ENCODE measurements around the gene FILIP1. TPM values are rescaled to one million over a fixed set of nuclear protein-coding genes. Genes with fewer than 3 reads are reported as not detected.
A peak's percentile ranks its signal among the peaks of the same experiment; 100 is the strongest.

FILIP1 gene
- total and polyA plus RNA-seq, 2 of the 4 experiments (the other 2 are of a cell fraction) = under 0.01 to 0.03 TPM

- Histone ChIP-seq H3K79me1 (ENCODE audit: low read depth in 1 of 2, low read length in 2 of 2) (no peaks in the 10 kb centered on the region), H3K4me1 (ENCODE audit: control insufficient read depth, insufficient read depth, low read length) (peaks cover 2% of the 10 kb centered on the region; the same call in 1 of the 2 replicates), H2BK15ac (ENCODE audit: low read depth, low read length) (no peak overlapping the region; the same call in 2 of the 3 replicates), H2BK120ac (ENCODE audit: low read depth, low read length) (peak overlapping the region; percentile 44; the same call in 1 of the 2 replicates), H3K14ac (replicated peaks; ENCODE audit: low read depth, low read length) (peak overlapping the region; percentile 48; the same call in 1 of the 2 replicates), H4K5ac (ENCODE audit: low read depth, low read length) (no peak overlapping the region), H2AK9ac (replicated peaks; ENCODE audit: low read depth, low read length, poor library complexity) (no peak overlapping the region), H2BK20ac (ENCODE audit: low read depth, low read length) (peak overlapping the region; percentile 38), H3K36me3 (ENCODE audit: control insufficient read depth, insufficient read depth, low read length) (no peaks in the 10 kb centered on the region), H2AFZ (replicated peaks; ENCODE audit: low read length, poor library complexity) (peak overlapping the region; percentile 38), H3K18ac (ENCODE audit: low read depth, low read length) (peak overlapping the region; percentile 14; the same call in 1 of the 2 replicates), H3K9me3 (ENCODE audit: control insufficient read depth, insufficient read depth, low read length) (no peaks in the 10 kb centered on the region), H3K9ac (ENCODE audit: low read depth, low read length) (no peak overlapping the region), H3K56ac (ENCODE audit: extremely low read depth, insufficient read depth, low read length) (no peak overlapping the region; the same call in 1 of the 2 replicates), H3K4ac (ENCODE audit: low read depth, low read length) (0 out of 2 replicates have a peak overlapping the region, but pooled peaks have one; percentile 15), H3K23ac (ENCODE audit: low read depth, low read length) (no peak overlapping the region), H4K8ac (ENCODE audit: low read depth in 2 of 2, low read length in 2 of 2) (peak overlapping the region in 1 of 2 experiments; percentile 50; a peak in 1 of 4 replicates), H3K4me2 (ENCODE audit: low read depth, low read length) (peak overlapping the region; percentile 39; the same call in 1 of the 2 replicates), H3K27me3 (ENCODE audit: control insufficient read depth, insufficient read depth, low read length) (no peaks in the 10 kb centered on the region), H4K20me1 (ENCODE audit: insufficient read depth, low read length) (no peaks in the 10 kb centered on the region), H3K9me1 (ENCODE audit: insufficient read depth, low read length) (0 out of 2 replicates have a peak, but pooled peaks cover 3% of the 10 kb centered on the region), H3K27ac (ENCODE audit: insufficient read depth, low read length) (no peak overlapping the region), H2BK5ac (ENCODE audit: low read depth, low read length, poor library complexity, severe bottlenecking) (no peak overlapping the region), H4K91ac (ENCODE audit: insufficient read depth, low read depth, low read length) (peak overlapping the region; percentile 8; the same call in 1 of the 2 replicates), H3K4me3 (ENCODE audit: insufficient read depth, low read depth, low read length) (no peak overlapping the region), H2AK5ac (ENCODE audit: low read depth, low read length) (no peak overlapping the region; the same call in 1 of the 2 replicates)
- in situ Hi-C loops (cut with MboI; ENCODE audit: low sequenced_read_pairs) (no loop called here), dilution Hi-C loops (cut with HindIII; ENCODE audit: low sequenced_read_pairs, unreplicated experiment) (no loop called here), intact Hi-C loops (cut with micrococcal nuclease) (no loop called here)
- ATAC-seq (ENCODE audit: low read depth) (peak; percentile 85), DNase-seq (peak; percentile 72)
- CTCF ChIA-PET = no interaction called here
- no TSS peak for BruUV-seq (replicated peaks)
- POLR2A ChIA-PET (ENCODE audit: unreplicated experiment) = interaction anchor here (0.7 kb wide), 1 partner anchor 17 kb away, joined by 3 read pairs; no protein-coding TSS in a partner anchor
- TF ChIP-seq FOS (IDR thresholded peaks at IDR 0.05; ENCODE audit: low read depth, low read length) (no peak), CEBPB (IDR thresholded peaks at IDR 0.05; ENCODE audit: low read depth, low read length) (peak; percentile 65; the same call in 1 of the 2 replicates)
- WGBS, 2 experiments (ENCODE audit: extremely low coverage in 2 of 2, insufficient read length in 1 of 2) = no CpG with 5 or more reads among the region's 4 CpGs
Measured at GRCh38 chr6:75334266-75335040, 159.1 kb downstream of the FILIP1 start.

Measured in IMR-90 (cell line).